Measurements from ENCODE around the gene STUB1. TPM values are rescaled to one million over a fixed set of nuclear protein-coding genes. Genes with fewer than 3 reads are reported as not detected.

STUB1 gene
- total and polyA plus RNA-seq, 2 donors (not counting 3 experiments of a cell fraction or from before 2014, with no cell fraction given), result 107 to 147 TPM

DNA sequence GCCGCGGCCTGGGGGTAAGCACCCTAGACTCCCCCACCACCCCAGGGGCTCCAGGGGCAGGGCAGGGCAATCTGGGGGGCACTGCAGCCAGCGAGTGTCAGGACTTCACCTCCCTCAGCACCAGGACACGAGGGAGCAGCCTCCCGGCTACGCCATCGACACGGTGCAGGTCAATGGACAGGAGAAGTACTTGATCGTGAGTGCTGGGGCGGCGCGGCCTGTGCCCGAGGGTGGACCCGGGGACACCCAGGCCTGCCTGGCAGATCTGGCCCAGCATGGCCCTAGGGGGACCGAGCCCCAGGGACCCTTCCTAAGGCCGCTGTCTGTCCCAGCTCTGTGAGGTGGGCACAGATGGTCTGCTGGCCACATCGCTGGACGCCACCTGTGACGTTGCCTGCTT, 7.8 kb upstream of the STUB1 start:
- Histone ChIP-seq H3K27me3 (ENCODE audit: control insufficient read depth in 2 of 2, insufficient read depth in 2 of 2, low read length in 2 of 2) (no peaks in the 10 kb centered on the region), H3K9me1 (replicated peaks; ENCODE audit: control insufficient read depth, extremely low read depth, insufficient read depth, low read length) (no peaks in the 10 kb centered on the region), H3K4me3 (replicated peaks in 1 of 3; ENCODE audit: insufficient read depth in 1 of 3, low read depth in 1 of 3, low read length in 3 of 3) (no peak overlapping the region), H3K4me1 (ENCODE audit: control insufficient read depth, extremely low read depth, insufficient read depth, low read length) (no peaks in the 10 kb centered on the region), H2AFZ (ENCODE audit: low read depth, low read length) (no peak overlapping the region), H3K9me3 (replicated peaks; ENCODE audit: control insufficient read depth, insufficient read depth, low read length) (no peaks in the 10 kb centered on the region), H3K79me2 (ENCODE audit: control insufficient read depth, insufficient read depth, low read length) (peaks cover 18% of the 10 kb centered on the region), H3K27ac (ENCODE audit: insufficient read depth, low read depth, low read length) (no peak overlapping the region), H3K9ac (replicated peaks; ENCODE audit: extremely low read depth, insufficient read depth, low read length) (no peak overlapping the region), H3K36me3 (ENCODE audit: control insufficient read depth in 2 of 2, extremely low read depth in 1 of 2, insufficient read depth in 2 of 2, low read length in 2 of 2) (peaks cover 5 to 35% of the 10 kb centered on the region in 2 experiments), H4K20me1 (replicated peaks; ENCODE audit: control insufficient read depth, extremely low read depth, insufficient read depth, low read length) (no peaks in the 10 kb centered on the region), H3K4me2 (ENCODE audit: insufficient read depth, low read length) (no peak overlapping the region)
- intact Hi-C loops (cut with micrococcal nuclease) (no loop called here), dilution Hi-C loops (cut with MboI; ENCODE audit: extremely low pct_ligation_motif_present, low sequenced_read_pairs) (no loop called here)
- CTCF ChIA-PET, result no interaction called here
- no TSS peak for BruUV-seq (replicated peaks)
- POLR2A ChIA-PET, result no interaction called here
- FAIRE-seq, result no peak
- TF ChIP-seq JUN (IDR thresholded peaks at IDR 0.05; ENCODE audit: borderline replicate concordance, insufficient read depth, insufficient read length, low read depth), result no peak
- no peak for TF ChIP-seq EZH2 (IDR thresholded peaks at IDR 0.05; ENCODE audit: borderline replicate concordance, low read depth, low read length, severe bottlenecking)
- no peak for TF ChIP-seq POLR2AphosphoS5 (IDR thresholded peaks at IDR 0.05; ENCODE audit: insufficient read depth, low read depth, low read length)
- TF ChIP-seq, protein P1, sequence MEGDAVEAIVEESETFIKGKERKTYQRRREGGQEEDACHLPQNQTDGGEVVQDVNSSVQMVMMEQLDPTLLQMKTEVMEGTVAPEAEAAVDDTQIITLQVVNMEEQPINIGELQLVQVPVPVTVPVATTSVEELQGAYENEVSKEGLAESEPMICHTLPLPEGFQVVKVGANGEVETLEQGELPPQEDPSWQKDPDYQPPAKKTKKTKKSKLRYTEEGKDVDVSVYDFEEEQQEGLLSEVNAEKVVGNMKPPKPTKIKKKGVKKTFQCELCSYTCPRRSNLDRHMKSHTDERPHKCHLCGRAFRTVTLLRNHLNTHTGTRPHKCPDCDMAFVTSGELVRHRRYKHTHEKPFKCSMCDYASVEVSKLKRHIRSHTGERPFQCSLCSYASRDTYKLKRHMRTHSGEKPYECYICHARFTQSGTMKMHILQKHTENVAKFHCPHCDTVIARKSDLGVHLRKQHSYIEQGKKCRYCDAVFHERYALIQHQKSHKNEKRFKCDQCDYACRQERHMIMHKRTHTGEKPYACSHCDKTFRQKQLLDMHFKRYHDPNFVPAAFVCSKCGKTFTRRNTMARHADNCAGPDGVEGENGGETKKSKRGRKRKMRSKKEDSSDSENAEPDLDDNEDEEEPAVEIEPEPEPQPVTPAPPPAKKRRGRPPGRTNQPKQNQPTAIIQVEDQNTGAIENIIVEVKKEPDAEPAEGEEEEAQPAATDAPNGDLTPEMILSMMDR (IDR thresholded peaks at IDR 0.05; ENCODE audit: extremely low read depth in 1 of 2, insufficient read depth in 1 of 2, low read depth in 1 of 2, low read length in 2 of 2), result no peak
- no peak for TF ChIP-seq POLR2A (IDR thresholded peaks at IDR 0.05; ENCODE audit: low read depth, low read length)
- TF ChIP-seq, protein P2, sequence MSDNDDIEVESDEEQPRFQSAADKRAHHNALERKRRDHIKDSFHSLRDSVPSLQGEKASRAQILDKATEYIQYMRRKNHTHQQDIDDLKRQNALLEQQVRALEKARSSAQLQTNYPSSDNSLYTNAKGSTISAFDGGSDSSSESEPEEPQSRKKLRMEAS (IDR thresholded peaks at IDR 0.05; ENCODE audit: insufficient read depth, insufficient read length), result no peak
- no peak for TF ChIP-seq MYC (IDR thresholded peaks at IDR 0.05; ENCODE audit: low read depth, low read length)
- TF ChIP-seq FOS (IDR thresholded peaks at IDR 0.05; ENCODE audit: borderline replicate concordance, insufficient read depth, low read length), result no peak
- no peak for TF ChIP-seq GATA2 (IDR thresholded peaks at IDR 0.05; ENCODE audit: insufficient read depth, insufficient read length, low read depth, low read length)
- DNase-seq (ENCODE audit: low read depth, low spot score), result no peak

Data from endothelial cell of umbilical vein (primary cell).